Smooth muscle cell (in vitro differentiated cells): Measurements from ENCODE around the gene HSF2BP. TPM values are rescaled to one million over a fixed set of nuclear protein-coding genes. Genes with fewer than 3 reads are reported as not detected.

Experiments
- DNase-seq: peaks from one replicate; lab custom pipeline; 2025; ENCODE audit not compliant: unreplicated experiment; lab: John Stamatoyannopoulos, UW
- H2AFZ ChIP-seq: fragments of 200-600 bp; sonication (generic); 2 replicates; pipeline ENCODE4 v1.6.0; 2016; ENCODE audit warnings: antibody characterized with exemption, low read depth, mild to moderate bottlenecking
- H3F3A ChIP-seq: fragments of 200-600 bp; sonication (generic); 2 replicates; pipeline ENCODE4 v1.6.0; 2017; ENCODE audit warnings: antibody characterized with exemption, low read depth
- H3K27ac ChIP-seq: fragments of 200-600 bp; sonication (generic); 2 replicates; pipeline ENCODE4 v1.5.1; 2016; ENCODE audit warnings: low read depth, mild to moderate bottlenecking
- H3K27me3 ChIP-seq: fragments of 200-600 bp; sonication (generic); 2 replicates; pipeline ENCODE4 v1.6.1; 2016; ENCODE audit warnings: low read depth, mild to moderate bottlenecking
- H3K36me3 ChIP-seq: fragments of 200-600 bp; sonication (generic); 2 replicates; pipeline ENCODE4 v1.5.1; 2016; ENCODE audit warnings: low read depth
- H3K4me1 ChIP-seq: fragments of 200-600 bp; sonication (generic); 2 replicates; pipeline ENCODE4 v1.5.1; 2016; ENCODE audit warnings: low read depth
- H3K4me2 ChIP-seq: fragments of 200-600 bp; sonication (generic); 2 replicates; pipeline ENCODE4 v1.6.0; 2016; ENCODE audit warnings: mild to moderate bottlenecking
- H3K4me3 ChIP-seq: fragments of 200-600 bp; sonication (generic); 2 replicates; pipeline ENCODE4 v1.5.1; 2016; ENCODE audit warnings: mild to moderate bottlenecking
- H3K79me2 ChIP-seq: fragments of 200-600 bp; sonication (generic); 2 replicates; pipeline ENCODE4 v1.6.0; 2016; ENCODE audit warnings: low read depth, mild to moderate bottlenecking
- H3K9ac ChIP-seq: fragments of 200-600 bp; sonication (generic); 2 replicates; pipeline ENCODE4 v1.6.0; 2016; ENCODE audit warnings: low read depth
- H3K9me3 ChIP-seq: fragments of 200-600 bp; sonication (generic); replicated peaks from 2 replicates; pipeline ENCODE4 v1.5.1; 2016; ENCODE audit warnings: low read depth
- H4K20me1 ChIP-seq: fragments of 200-600 bp; sonication (generic); 2 replicates; pipeline ENCODE4 v1.6.0; 2016; ENCODE audit warnings: low read depth
- WGBS: methylation state at CpG from one replicate; pipeline ENCODE4 v1.1.7; 2016; ENCODE audit warnings: low lambda C conversion rate; 5-methylcytosine and 5-hydroxymethylcytosine counted together
- polyA plus RNA-seq: library from polyadenylated mRNA; unstranded; fragments of >200 nt; fragmentation: Nextera tagmentation; extraction: Ambion mirVana; gene quantifications from 2 replicates; pipeline ENCODE4 v1.2.1, GENCODE V29; 2016
- total RNA-seq: library from RNA; depleted of rRNA; stranded (reverse); fragments of >200 nt; gene quantifications from 2 replicates; pipeline ENCODE4 v1.2.3, GENCODE V29; 2014
- TF ChIP-seq, protein P1 (sequence below): fragments of 200-600 bp; sonication (generic); IDR thresholded peaks from 2 replicates; pipeline ENCODE4 v1.5.1; 2017; ENCODE audit warnings: borderline replicate concordance, mild to moderate bottlenecking, antibody characterized with exemption; ENCODE audit not compliant: insufficient read depth, poor library complexity, severe bottlenecking

The HSF2BP gene
- total and polyA plus RNA-seq, 2 experiments from 2014 or later: 0.97 to 1.9 TPM

DNA sequence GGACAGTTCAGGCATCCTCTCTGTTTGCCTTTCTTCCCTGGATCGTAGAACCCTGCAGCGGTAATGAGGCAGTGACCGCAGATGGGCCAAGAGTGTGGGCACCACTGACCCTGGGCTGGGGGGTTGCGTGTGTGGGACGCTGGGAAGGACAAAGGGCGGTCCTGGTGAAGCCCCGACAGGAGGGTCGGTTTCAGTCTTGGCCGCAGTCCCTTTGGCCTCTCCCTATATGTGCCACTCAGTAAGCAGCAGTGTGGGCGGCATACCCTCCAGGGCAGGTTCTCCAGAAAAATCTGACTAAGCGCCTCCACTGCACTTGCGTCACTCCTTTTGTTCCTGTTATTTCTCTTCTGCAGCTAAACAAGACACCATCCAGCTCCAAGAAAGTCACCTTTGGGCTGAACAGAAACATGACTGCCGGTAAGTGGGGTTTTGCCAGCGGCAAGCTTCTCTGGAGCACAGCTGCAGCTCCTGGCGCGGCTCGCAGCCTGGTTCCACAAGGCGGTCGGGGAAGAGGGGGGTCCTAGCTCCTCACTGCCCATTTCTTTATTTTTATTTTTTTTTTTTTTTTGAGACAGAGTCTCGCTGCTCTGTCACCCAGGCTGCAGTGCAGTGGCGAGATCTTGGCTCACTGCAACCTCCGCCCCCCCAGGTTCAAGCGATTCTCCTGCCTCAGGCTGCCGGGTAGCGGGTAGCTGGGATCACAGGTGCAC, 32.0 kb upstream of the HSF2BP start:
- no peak for DNase-seq
- Histone ChIP-seq H3K27ac (no peak overlapping the region), H3F3A (no peaks in the 10 kb centered on the region), H3K27me3 (no peaks in the 10 kb centered on the region), H3K4me3 (no peak overlapping the region), H3K36me3 (no peaks in the 10 kb centered on the region), H3K9me3 (no peaks in the 10 kb centered on the region), H3K4me1 (no peaks in the 10 kb centered on the region), H3K4me2 (no peak overlapping the region), H4K20me1 (no peaks in the 10 kb centered on the region), H2AFZ (no peak overlapping the region), H3K79me2 (no peaks in the 10 kb centered on the region), H3K9ac (no peak overlapping the region)
- 99% methylated on average over 25 of the region's 25 CpGs for WGBS
- TF ChIP-seq, protein P1, sequence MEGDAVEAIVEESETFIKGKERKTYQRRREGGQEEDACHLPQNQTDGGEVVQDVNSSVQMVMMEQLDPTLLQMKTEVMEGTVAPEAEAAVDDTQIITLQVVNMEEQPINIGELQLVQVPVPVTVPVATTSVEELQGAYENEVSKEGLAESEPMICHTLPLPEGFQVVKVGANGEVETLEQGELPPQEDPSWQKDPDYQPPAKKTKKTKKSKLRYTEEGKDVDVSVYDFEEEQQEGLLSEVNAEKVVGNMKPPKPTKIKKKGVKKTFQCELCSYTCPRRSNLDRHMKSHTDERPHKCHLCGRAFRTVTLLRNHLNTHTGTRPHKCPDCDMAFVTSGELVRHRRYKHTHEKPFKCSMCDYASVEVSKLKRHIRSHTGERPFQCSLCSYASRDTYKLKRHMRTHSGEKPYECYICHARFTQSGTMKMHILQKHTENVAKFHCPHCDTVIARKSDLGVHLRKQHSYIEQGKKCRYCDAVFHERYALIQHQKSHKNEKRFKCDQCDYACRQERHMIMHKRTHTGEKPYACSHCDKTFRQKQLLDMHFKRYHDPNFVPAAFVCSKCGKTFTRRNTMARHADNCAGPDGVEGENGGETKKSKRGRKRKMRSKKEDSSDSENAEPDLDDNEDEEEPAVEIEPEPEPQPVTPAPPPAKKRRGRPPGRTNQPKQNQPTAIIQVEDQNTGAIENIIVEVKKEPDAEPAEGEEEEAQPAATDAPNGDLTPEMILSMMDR: no peak

DNA sequence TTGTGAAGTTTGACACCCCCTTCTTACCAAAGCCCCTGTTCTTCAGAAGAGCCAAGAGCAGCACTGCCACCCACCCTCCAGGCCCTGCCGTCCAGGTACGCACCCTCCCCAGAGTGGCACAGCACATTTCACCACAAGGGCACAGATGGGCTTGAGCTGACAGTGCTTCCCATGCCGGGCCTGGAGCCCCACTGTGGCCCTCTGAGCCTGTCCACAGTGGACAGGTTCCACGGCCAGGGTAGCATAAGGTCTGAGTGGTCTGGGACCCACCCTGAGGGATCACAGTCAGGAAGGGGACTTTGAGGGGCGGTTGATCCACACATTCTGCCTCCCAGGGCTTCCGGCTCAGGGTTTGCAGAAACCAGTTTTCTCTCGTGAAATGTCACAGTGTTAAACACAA, 31.1 kb upstream of the HSF2BP start:
- Histone ChIP-seq H3K36me3 (no peaks in the 10 kb centered on the region), H3F3A (no peaks in the 10 kb centered on the region), H4K20me1 (no peaks in the 10 kb centered on the region), H3K79me2 (no peaks in the 10 kb centered on the region), H3K9me3 (no peaks in the 10 kb centered on the region), H3K27me3 (no peaks in the 10 kb centered on the region), H2AFZ (no peak overlapping the region), H3K27ac (no peak overlapping the region), H3K4me2 (no peak overlapping the region), H3K9ac (no peak overlapping the region), H3K4me3 (no peak overlapping the region), H3K4me1 (no peaks in the 10 kb centered on the region)
- TF ChIP-seq, protein P1: no peak
- 96% methylated on average over 7 of the region's 7 CpGs for WGBS
- no peak for DNase-seq

DNA sequence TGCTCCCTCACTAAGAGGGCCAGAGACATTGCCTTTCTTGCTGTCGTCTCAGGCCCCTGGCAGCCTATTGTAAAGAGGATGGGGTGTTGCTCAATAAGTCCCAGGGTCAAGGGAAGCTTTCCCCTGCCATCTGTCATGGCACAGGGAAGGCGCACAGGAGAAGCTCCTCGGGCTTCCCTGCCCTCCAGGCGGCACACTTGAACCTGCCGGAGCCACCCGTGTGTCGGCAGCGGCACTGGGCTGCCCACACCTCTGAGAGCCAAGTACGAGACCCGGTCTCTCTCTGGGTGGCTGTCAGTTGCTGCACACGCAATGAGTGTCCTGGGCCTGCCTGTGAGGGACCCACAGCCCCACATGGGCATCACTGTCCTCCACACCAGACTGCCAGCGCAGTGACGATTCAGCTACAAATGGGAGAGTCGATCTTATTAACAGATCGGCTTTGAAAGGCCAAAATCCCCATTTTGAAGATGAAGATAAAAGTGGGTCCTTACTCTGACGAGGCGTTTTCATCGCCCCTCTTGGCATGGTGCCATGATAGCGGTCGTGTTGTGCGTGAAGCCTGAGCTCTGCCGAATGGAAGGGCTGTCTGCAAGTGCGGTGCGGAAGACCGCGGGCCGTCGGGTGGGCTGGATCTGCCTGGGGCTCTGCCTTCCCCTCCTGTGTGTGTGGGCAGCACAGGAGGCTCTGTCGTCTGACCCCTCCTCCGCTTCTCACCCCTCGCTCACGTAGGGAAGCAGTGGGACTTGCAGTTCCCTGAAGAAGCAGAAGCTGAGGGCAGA, 30.5 kb upstream of the HSF2BP start:
- Histone ChIP-seq H3K4me1 (no peaks in the 10 kb centered on the region), H4K20me1 (no peaks in the 10 kb centered on the region), H3K79me2 (no peaks in the 10 kb centered on the region), H3K4me3 (no peak overlapping the region), H2AFZ (no peak overlapping the region), H3F3A (no peaks in the 10 kb centered on the region), H3K9ac (no peak overlapping the region), H3K36me3 (no peaks in the 10 kb centered on the region), H3K9me3 (no peaks in the 10 kb centered on the region), H3K27ac (no peak overlapping the region), H3K27me3 (no peaks in the 10 kb centered on the region), H3K4me2 (no peak overlapping the region)
- no peak for DNase-seq
- WGBS: 96% methylated on average over 32 of the region's 32 CpGs
- TF ChIP-seq, protein P1: no peak
